Measurements from ENCODE around the gene HDAC6.

DNA sequence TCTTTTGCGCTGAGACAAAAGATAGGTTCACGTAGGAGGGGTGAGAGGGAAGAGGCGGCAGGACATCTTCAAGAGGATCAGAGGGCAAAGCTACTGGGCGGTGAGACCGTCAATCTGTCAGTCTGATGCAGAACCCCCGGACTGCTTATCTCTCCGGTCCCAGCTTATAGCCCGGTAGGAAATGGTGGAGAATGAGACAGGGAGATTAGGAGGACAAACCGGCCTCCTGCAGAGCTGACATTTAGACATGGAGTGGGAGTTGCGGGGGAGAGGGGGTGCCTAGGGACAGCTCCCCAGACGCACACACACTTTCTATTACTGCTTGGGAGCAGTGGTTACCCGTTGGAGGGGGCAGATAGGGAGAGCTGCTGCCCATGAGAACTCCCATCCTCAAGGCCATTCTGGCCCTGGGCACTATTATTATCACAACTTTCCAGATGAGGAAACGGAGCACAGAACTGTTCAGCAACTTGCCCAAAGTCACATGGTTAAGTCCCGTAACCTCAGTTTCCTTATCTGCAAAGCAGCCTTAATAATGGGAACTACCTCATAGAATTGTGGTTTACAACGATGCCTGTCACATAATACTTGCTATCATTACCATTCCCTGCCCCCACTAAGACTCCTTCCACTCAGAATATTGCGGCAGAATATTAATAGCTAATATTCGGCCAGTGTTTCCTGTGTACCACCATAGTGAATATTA is 1.1 kb upstream of the HDAC6 start:
- TF ChIP-seq, protein P1, sequence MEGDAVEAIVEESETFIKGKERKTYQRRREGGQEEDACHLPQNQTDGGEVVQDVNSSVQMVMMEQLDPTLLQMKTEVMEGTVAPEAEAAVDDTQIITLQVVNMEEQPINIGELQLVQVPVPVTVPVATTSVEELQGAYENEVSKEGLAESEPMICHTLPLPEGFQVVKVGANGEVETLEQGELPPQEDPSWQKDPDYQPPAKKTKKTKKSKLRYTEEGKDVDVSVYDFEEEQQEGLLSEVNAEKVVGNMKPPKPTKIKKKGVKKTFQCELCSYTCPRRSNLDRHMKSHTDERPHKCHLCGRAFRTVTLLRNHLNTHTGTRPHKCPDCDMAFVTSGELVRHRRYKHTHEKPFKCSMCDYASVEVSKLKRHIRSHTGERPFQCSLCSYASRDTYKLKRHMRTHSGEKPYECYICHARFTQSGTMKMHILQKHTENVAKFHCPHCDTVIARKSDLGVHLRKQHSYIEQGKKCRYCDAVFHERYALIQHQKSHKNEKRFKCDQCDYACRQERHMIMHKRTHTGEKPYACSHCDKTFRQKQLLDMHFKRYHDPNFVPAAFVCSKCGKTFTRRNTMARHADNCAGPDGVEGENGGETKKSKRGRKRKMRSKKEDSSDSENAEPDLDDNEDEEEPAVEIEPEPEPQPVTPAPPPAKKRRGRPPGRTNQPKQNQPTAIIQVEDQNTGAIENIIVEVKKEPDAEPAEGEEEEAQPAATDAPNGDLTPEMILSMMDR (IDR thresholded peaks at IDR 0.05), result no peak
- no peak for TF ChIP-seq POLR2AphosphoS5 (IDR thresholded peaks at IDR 0.05)
